Naive thymus-derived CD4-positive, alpha-beta T cell (primary cell): Measurements from ENCODE around the gene TNNC1. TPM values are rescaled to one million over a fixed set of nuclear protein-coding genes. Genes with fewer than 3 reads are reported as not detected.
A peak's percentile ranks its signal among the peaks of the same experiment; 100 is the strongest.

Source experiments
- ATAC-seq: fragments of 150-1000 bp; cut with Tn5 transposase; 2 replicates; pipeline ENCODE4 v1.10.0; 2021; ENCODE audit warnings: mild to moderate bottlenecking, moderate library complexity
- CTCF ChIA-PET: fragments of 350-600 bp; sonication (Branson Sonifier 250); formaldehyde crosslinking; loops from one replicate; lab custom pipeline; 2021; ENCODE audit warnings: antibody characterized with exemption; lab: Charles Lee
- POLR2A ChIA-PET: fragments of 350-600 bp; sonication (Branson Sonifier 250); formaldehyde crosslinking; loops from one replicate; lab custom pipeline; 2021; ENCODE audit warnings: antibody characterized with exemption, inconsistent platforms; lab: Charles Lee
- DNase-seq, 9 donors: peaks; one replicate each; pipeline versions ENCODE4 v3.0.0 to v3.0.0-alpha.2; 2020 to 2022; ENCODE audit warnings: mixed read lengths in 1 of 9
- H3K27ac ChIP-seq: one replicate; pipeline ENCODE4 v1.7.0; 2013; ENCODE audit warnings: mild to moderate bottlenecking, low read depth, low read length, moderate library complexity
- H3K27me3 ChIP-seq, 2 donors: one replicate each; pipeline ENCODE4 v1.7.0; 2013; ENCODE audit warnings: low read length in 2 of 2, mild to moderate bottlenecking in 2 of 2, moderate library complexity in 2 of 2; ENCODE audit not compliant: control insufficient read depth in 2 of 2, insufficient read depth in 2 of 2
- H3K36me3 ChIP-seq, 3 experiments: 1 replicate in 2 of 3; 2 replicates in 1 of 3; pipeline ENCODE4 v1.7.0; 2013; ENCODE audit warnings: low read length in 3 of 3, mild to moderate bottlenecking in 3 of 3, moderate library complexity in 1 of 3; ENCODE audit not compliant: insufficient read depth in 3 of 3, control insufficient read depth in 2 of 3
- H3K4me1 ChIP-seq, 2 donors: one replicate each; pipeline ENCODE4 v1.7.0; 2013; ENCODE audit warnings: low read length in 2 of 2, mild to moderate bottlenecking in 2 of 2, moderate library complexity in 1 of 2; ENCODE audit not compliant: control insufficient read depth in 2 of 2, insufficient read depth in 2 of 2
- H3K4me3 ChIP-seq: 2 replicates; pipeline ENCODE4 v1.7.0; 2013; ENCODE audit warnings: mild to moderate bottlenecking, low read length
- H3K9me3 ChIP-seq, 3 experiments: 1 replicate in 2 of 3; 2 replicates in 1 of 3; pipeline ENCODE4 v1.7.0; 2013; ENCODE audit warnings: low read length in 3 of 3; ENCODE audit not compliant: control insufficient read depth in 2 of 3
- H3K27ac Mint-ChIP-seq, 9 donors: one replicate each; pipeline ENCODE4 v1.8.0; 2020 to 2022; ENCODE audit warnings: mixed read lengths in 9 of 9, mild to moderate bottlenecking in 8 of 9, moderate library complexity in 5 of 9, inconsistent platforms in 2 of 9
- H3K27me3 Mint-ChIP-seq, 5 donors: one replicate each; pipeline ENCODE4 v1.8.0; 2021 to 2022; ENCODE audit warnings: mixed read lengths in 5 of 5, mild to moderate bottlenecking in 1 of 5
- H3K36me3 Mint-ChIP-seq, 5 donors: one replicate each; pipeline ENCODE4 v1.8.0; 2020 to 2022; ENCODE audit warnings: mixed read lengths in 5 of 5, mild to moderate bottlenecking in 3 of 5, inconsistent platforms in 1 of 5
- H3K4me1 Mint-ChIP-seq, 7 donors: one replicate each; pipeline ENCODE4 v1.8.0; 2020 to 2022; ENCODE audit warnings: mixed read lengths in 7 of 7, mild to moderate bottlenecking in 3 of 7, inconsistent platforms in 1 of 7
- H3K4me3 Mint-ChIP-seq, 10 donors: one replicate each; pipeline ENCODE4 v1.8.0; 2020 to 2022; ENCODE audit warnings: mild to moderate bottlenecking in 10 of 10, mixed read lengths in 10 of 10, moderate library complexity in 6 of 10, inconsistent platforms in 2 of 10
- H3K9me3 Mint-ChIP-seq, 11 donors: one replicate each; pipeline ENCODE4 v1.8.0; 2020 to 2022; ENCODE audit warnings: mixed read lengths in 11 of 11, mild to moderate bottlenecking in 4 of 11, inconsistent platforms in 1 of 11, moderate library complexity in 1 of 11
- intact Hi-C, 2 donors: fragments of 100-400 bp; cut with micrococcal nuclease; formaldehyde crosslinking; loops; one replicate each; pipeline ENCODE4 v1.15.1; 2023
- polyA plus RNA-seq, 2 donors: library from polyadenylated mRNA; unstranded; fragments of 300-500 nt; fragmentation: Illumina TruSeq; gene quantifications; one replicate each; pipeline ENCODE4 v1.2.3, GENCODE V29; 2021
- total RNA-seq, 6 experiments: library from RNA in 5 of 6; stranded (reverse) in 5 of 6; gene quantifications; 1 replicate in 5 of 6; 2 replicates in 1 of 6; pipeline ENCODE4 v1.2.3 and lab custom pipeline; 2021 to 2026

The TNNC1 gene
- total and polyA plus RNA-seq, 7 experiments from 2014 or later, result 0.73 to 8.4 (median 3.5) TPM

DNA sequence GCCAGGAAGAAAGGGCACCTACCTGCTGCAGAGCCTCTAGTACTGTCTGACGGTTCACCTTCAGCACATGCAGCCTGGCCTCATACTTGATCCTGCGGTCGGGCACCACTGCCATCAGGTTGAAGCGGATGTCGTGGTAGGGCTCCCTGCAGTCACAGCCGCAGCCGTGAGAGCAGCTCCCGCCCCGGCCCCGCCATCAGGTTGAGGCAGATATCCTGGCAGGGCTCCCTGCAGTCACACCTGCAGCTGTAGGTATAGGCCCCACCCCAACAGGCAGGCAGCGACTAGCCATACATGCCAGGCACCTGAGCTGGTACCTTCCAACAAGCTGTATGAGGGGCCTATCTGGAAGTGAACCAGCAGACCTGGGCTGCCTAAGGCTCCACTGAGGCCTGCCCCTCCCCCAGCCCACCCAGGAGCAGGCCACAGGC, 47.6 kb downstream of the TNNC1 start:
- no peak overlapping the region for H3K27ac ChIP-seq
- H3K4me1 Mint-ChIP-seq, result peaks cover 18 to 26% (median 25%) of the 10 kb centered on the region in 7 donors
- ChIA-PET CTCF (interaction anchor here (0.6 kb wide), 1 partner anchor 41 kb away, joined by 3 read pairs; no protein-coding TSS in a partner anchor), POLR2A (interaction anchor here (0.5 to 1.0 kb wide), 4 partner anchors 46 to 474 kb away, joined by 3 to 5 read pairs (median 4); partner anchors contain the start of gene NISCH)
- no peaks in the 10 kb centered on the region for H3K27me3 ChIP-seq
- H3K27ac Mint-ChIP-seq, result no peak overlapping the region
- intact Hi-C loops, result no loop called here
- peaks cover 16 to 23% of the 10 kb centered on the region in 2 donors for H3K4me1 ChIP-seq
- DNase-seq (no peak), ATAC-seq (no peak)
- H3K9me3 ChIP-seq, result no peaks in the 10 kb centered on the region
- peaks cover 0 to 36% (median 17%) of the 10 kb centered on the region in 5 donors for H3K36me3 Mint-ChIP-seq
- H3K9me3 Mint-ChIP-seq, result no peaks in the 10 kb centered on the region
- H3K4me3 Mint-ChIP-seq, result no peak overlapping the region
- peaks cover 0 to 72% (median 23%) of the 10 kb centered on the region in 3 experiments for H3K36me3 ChIP-seq
- no peak overlapping the region for H3K4me3 ChIP-seq
- H3K27me3 Mint-ChIP-seq, result peaks cover 0 to 1% (median 0%) of the 10 kb centered on the region in 5 donors

DNA sequence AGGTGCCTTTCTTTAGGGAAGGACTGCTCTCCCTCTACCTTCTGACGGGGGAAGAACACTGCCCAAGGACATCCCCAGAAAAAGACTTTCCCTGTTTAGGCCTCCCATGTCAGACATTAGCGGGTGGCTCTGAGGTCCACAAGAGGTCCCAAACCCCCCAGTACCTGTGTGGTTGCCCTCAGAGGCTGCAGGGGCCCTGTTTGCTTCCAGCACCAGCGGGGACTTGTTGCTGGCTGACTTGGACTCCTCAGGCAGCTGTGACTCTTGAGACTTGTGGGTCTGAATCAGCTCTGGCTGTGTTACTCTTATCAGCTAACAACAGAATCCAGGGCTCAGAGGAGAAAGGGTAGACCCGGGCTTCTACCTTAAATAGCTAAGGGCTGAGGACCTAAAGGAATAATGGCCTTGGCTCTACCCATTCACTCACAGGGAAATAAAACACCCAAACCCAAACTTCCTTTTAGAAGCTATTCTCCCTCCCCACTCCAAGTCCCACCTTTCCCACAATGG, 48.2 kb downstream of the TNNC1 start:
- no peak for ATAC-seq

DNA sequence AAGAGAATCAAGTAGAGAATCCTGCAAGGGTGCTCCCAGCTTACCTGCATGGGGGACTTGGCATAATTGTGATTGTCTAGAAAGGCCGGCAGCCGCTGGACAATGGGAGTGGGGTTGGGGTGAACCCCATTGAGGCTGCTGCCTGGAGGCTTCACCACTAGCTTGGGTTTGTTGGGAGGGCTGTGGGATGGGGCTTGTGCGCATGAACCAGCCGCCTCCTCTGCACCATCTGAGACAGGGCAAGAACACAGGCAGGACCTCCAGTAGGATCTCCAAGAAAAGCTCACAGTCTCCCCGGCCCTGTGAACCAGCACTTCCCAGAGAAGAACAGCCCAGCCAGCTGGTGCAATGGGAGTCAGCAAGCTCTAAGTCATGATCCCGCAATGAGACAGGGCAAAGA, 48.8 kb downstream of the TNNC1 start:
- Mint-ChIP-seq H3K27ac (peak overlapping the region in 2 of 9 donors; percentile 36 to 55), H3K27me3 (peaks cover 0 to 1% (median 0%) of the 10 kb centered on the region in 5 donors), H3K4me1 (peaks cover 14 to 22% (median 21%) of the 10 kb centered on the region in 7 donors), H3K36me3 (peaks cover 0 to 36% (median 19%) of the 10 kb centered on the region in 5 donors), H3K9me3 (no peaks in the 10 kb centered on the region), H3K4me3 (peak overlapping the region in 1 of 10 donors; percentile 41)
- intact Hi-C loops, result no loop called here
- Histone ChIP-seq H3K27ac (no peak overlapping the region), H3K27me3 (no peaks in the 10 kb centered on the region), H3K4me1 (peaks cover 14 to 16% of the 10 kb centered on the region in 2 donors), H3K36me3 (peaks cover 0 to 80% (median 23%) of the 10 kb centered on the region in 3 experiments), H3K4me3 (no peak overlapping the region), H3K9me3 (no peaks in the 10 kb centered on the region)
- ChIA-PET POLR2A (interaction anchor here (0.6 to 1.1 kb wide), 2 partner anchors 43 to 332 kb away, joined by 3 read pairs; no protein-coding TSS in a partner anchor), CTCF (no interaction called here)
- ATAC-seq, result no peak
- no peak for DNase-seq

More for the DNA sequence above, 48.2 kb downstream of the TNNC1 start:
- Histone ChIP-seq H3K27me3 (no peaks in the 10 kb centered on the region), H3K9me3 (no peaks in the 10 kb centered on the region), H3K4me3 (no peak overlapping the region), H3K27ac (no peak overlapping the region), H3K4me1 (peaks cover 14 to 17% of the 10 kb centered on the region in 2 donors), H3K36me3 (peaks cover 0 to 77% (median 23%) of the 10 kb centered on the region in 3 experiments)
- no peak for DNase-seq
- peaks cover 14 to 22% (median 21%) of the 10 kb centered on the region in 7 donors for H3K4me1 Mint-ChIP-seq
- H3K27me3 Mint-ChIP-seq, result peaks cover 0 to 1% (median 0%) of the 10 kb centered on the region in 5 donors
- CTCF ChIA-PET, result interaction anchor here (0.6 kb wide), 1 partner anchor 42 kb away, joined by 3 read pairs; no protein-coding TSS in a partner anchor
- intact Hi-C loops, result no loop called here
- H3K27ac Mint-ChIP-seq, result peak overlapping the region in 3 of 9 donors; percentile 22 to 68 (median 62)
- POLR2A ChIA-PET, result interaction anchor here (0.5 to 1.1 kb wide), 4 partner anchors 42 to 473 kb away, joined by 3 to 5 read pairs (median 4); partner anchors contain the start of gene NISCH
- peaks cover 0 to 36% (median 17%) of the 10 kb centered on the region in 5 donors for H3K36me3 Mint-ChIP-seq
- no peaks in the 10 kb centered on the region for H3K9me3 Mint-ChIP-seq
- H3K4me3 Mint-ChIP-seq, result peak overlapping the region in 1 of 10 donors; percentile 25

DNA sequence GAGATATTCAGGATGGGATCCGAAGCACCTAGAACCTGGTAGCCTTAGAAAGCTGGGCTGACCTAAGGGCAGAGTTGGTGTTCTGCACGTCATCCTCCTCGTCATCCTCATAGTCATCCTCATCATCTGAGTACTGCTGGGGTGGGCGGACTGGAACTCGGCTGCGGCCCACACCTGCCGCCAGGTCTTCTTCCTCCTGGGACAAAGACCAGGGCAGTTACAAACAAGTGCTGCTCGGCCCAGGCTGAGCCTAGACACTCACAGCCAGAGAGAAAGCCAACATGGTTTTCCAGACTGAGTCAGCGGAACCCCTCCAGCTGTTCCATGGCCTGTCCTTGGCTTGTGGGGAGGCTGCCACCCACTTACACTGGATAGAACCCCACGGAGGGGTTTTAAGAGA, 49.5 kb downstream of the TNNC1 start:
- H3K9me3 ChIP-seq, result no peaks in the 10 kb centered on the region
- POLR2A ChIA-PET, result interaction anchor here (0.6 kb wide), 1 partner anchor 332 kb away, joined by 3 read pairs; no protein-coding TSS in a partner anchor
- peaks cover 13 to 14% of the 10 kb centered on the region in 2 donors for H3K4me1 ChIP-seq
- Mint-ChIP-seq H3K36me3 (peaks cover 0 to 36% (median 19%) of the 10 kb centered on the region in 5 donors), H3K27me3 (no peaks in the 10 kb centered on the region), H3K4me3 (no peak overlapping the region), H3K9me3 (no peaks in the 10 kb centered on the region), H3K27ac (peak overlapping the region in 1 of 9 donors; percentile 67), H3K4me1 (peaks cover 14 to 22% (median 21%) of the 10 kb centered on the region in 7 donors)
- H3K27me3 ChIP-seq, result no peaks in the 10 kb centered on the region
- H3K4me3 ChIP-seq, result no peak overlapping the region
- CTCF ChIA-PET, result no interaction called here
- DNase-seq (no peak), ATAC-seq (no peak)
- peaks cover 0 to 80% (median 23%) of the 10 kb centered on the region in 3 experiments for H3K36me3 ChIP-seq
- no peak overlapping the region for H3K27ac ChIP-seq
- intact Hi-C loops, result no loop called here

DNA sequence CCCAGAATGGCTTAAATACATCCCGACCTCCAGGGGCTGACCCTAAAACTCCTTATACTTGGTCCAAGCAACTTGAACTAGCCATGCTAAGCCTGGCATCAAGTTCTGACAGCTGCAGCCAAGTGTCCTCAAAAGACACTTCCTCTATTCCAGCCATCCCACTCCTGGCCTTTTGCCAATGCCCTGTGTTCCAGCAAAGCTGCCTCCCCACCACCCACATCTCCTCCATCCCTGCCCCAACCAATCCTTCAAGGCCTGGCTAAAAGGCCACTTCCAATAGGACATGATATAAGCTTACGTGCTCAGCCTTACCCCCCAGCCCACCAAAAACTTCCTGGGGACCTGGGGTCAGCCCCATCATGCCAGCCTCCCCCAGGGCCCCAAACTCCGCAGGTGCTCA, 49.9 kb downstream of the TNNC1 start:
- DNase-seq (no peak), ATAC-seq (no peak)
- H3K4me3 Mint-ChIP-seq, result no peak overlapping the region
- intact Hi-C loops, result no loop called here
- Histone ChIP-seq H3K27ac (no peak overlapping the region), H3K27me3 (no peaks in the 10 kb centered on the region), H3K4me1 (peaks cover 9 to 10% of the 10 kb centered on the region in 2 donors), H3K36me3 (peaks cover 0 to 84% (median 23%) of the 10 kb centered on the region in 3 experiments), H3K9me3 (no peaks in the 10 kb centered on the region), H3K4me3 (no peak overlapping the region)
- H3K27ac Mint-ChIP-seq, result peak overlapping the region in 1 of 9 donors; percentile 67
- H3K9me3 Mint-ChIP-seq, result no peaks in the 10 kb centered on the region
- no peaks in the 10 kb centered on the region for H3K27me3 Mint-ChIP-seq
- POLR2A ChIA-PET, result no interaction called here
- H3K36me3 Mint-ChIP-seq, result peaks cover 0 to 36% (median 19%) of the 10 kb centered on the region in 5 donors
- CTCF ChIA-PET, result no interaction called here
- H3K4me1 Mint-ChIP-seq, result peaks cover 11 to 18% (median 17%) of the 10 kb centered on the region in 7 donors

DNA sequence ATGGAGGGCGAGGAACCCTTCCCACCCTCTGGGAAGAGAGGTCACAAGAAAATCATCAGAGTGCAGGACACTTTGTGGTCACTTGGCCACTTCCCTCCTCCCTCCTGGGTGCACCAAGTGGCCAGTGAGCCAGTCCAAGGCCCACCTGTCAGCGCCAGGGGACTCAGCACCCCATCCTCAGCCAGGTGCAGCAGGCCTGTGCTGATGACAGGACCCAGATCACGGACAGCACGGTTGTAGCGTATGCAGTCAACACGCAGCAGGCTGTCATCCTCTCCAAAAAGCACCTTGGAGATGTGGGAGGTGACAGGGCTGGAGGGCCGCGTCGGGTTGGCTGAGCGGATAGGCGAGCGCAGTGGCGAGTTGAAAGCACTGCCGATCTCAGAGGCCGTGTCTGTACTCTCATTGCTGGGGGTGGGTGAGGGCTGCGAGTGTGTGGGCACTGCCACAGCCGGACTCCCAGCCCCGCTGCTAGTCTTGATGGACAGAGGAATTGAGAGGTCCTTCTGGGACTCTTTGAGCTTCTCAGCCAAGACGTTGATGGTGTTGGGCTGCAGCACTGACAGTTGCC, 50.5 kb downstream of the TNNC1 start:
- Histone ChIP-seq H3K9me3 (no peaks in the 10 kb centered on the region), H3K4me1 (peaks cover 3 to 4% of the 10 kb centered on the region in 2 donors), H3K4me3 (no peak overlapping the region), H3K27ac (no peak overlapping the region), H3K27me3 (no peaks in the 10 kb centered on the region), H3K36me3 (peaks cover 0 to 90% (median 23%) of the 10 kb centered on the region in 3 experiments)
- POLR2A ChIA-PET, result no interaction called here
- Mint-ChIP-seq H3K27ac (peak overlapping the region in 1 of 9 donors; percentile 67), H3K36me3 (peaks cover 0 to 36% (median 19%) of the 10 kb centered on the region in 5 donors), H3K27me3 (no peaks in the 10 kb centered on the region), H3K4me3 (no peak overlapping the region), H3K4me1 (peaks cover 5 to 12% (median 11%) of the 10 kb centered on the region in 7 donors), H3K9me3 (no peaks in the 10 kb centered on the region)
- CTCF ChIA-PET, result no interaction called here
- DNase-seq, result no peak
- ATAC-seq, result no peak
- intact Hi-C loops, result no loop called here
